CD14-positive monocyte (primary cell): ENCODE results near the gene ATG16L2. TPM values are rescaled to one million over a fixed set of nuclear protein-coding genes. Genes with fewer than 3 reads are reported as not detected.
A peak's percentile ranks its signal among the peaks of the same experiment; 100 is the strongest.

Source experiments
- DNase-seq, 3 donors: peaks; one replicate each; pipeline ENCODE4 v3.0.0-alpha.2; 2011 to 2022
- H2AFZ ChIP-seq: 2 replicates; pipeline ENCODE4 v1.6.0; 2012; ENCODE audit warnings: mild to moderate bottlenecking, low read depth, low read length, inconsistent platforms; ENCODE audit not compliant: insufficient read depth, poor library complexity, severe bottlenecking
- H3K27ac ChIP-seq, 2 donors: 1 replicate in 1 of 2; 2 replicates in 1 of 2; pipeline ENCODE4 v1.5.1; 2012 to 2013; ENCODE audit warnings: low read length in 2 of 2, control low read depth in 1 of 2, inconsistent platforms in 1 of 2, low read depth in 1 of 2, mild to moderate bottlenecking in 1 of 2
- H3K27me3 ChIP-seq, 2 donors: one replicate each; pipeline versions ENCODE4 v1.6.0 to v1.6.1; 2011 to 2013; ENCODE audit warnings: low read length in 2 of 2; ENCODE audit not compliant: control insufficient read depth in 2 of 2, insufficient read depth in 2 of 2
- H3K36me3 ChIP-seq, 2 donors: replicated peaks in 1 of 2; 1 replicate in 1 of 2; 2 replicates in 1 of 2; pipeline versions ENCODE4 v1.5.1 to v1.6.1; 2012 to 2013; ENCODE audit warnings: low read length in 2 of 2, control low read depth in 1 of 2, inconsistent platforms in 1 of 2, mild to moderate bottlenecking in 1 of 2; ENCODE audit not compliant: insufficient read depth in 2 of 2, control insufficient read depth in 1 of 2
- H3K4me1 ChIP-seq, 2 donors: 1 replicate in 1 of 2; 2 replicates in 1 of 2; pipeline versions ENCODE4 v1.5.1 to v1.6.1; 2012 to 2013; ENCODE audit warnings: low read length in 2 of 2, control low read depth in 1 of 2, inconsistent platforms in 1 of 2, mild to moderate bottlenecking in 1 of 2, moderate library complexity in 1 of 2; ENCODE audit not compliant: insufficient read depth in 2 of 2, control insufficient read depth in 1 of 2
- H3K4me2 ChIP-seq: replicated peaks from 2 replicates; pipeline ENCODE3; 2012; ENCODE audit warnings: low read length, moderate library complexity, mild to moderate bottlenecking; ENCODE audit not compliant: poor library complexity, severe bottlenecking; ENCODE audit errors: extremely low read depth
- H3K4me3 ChIP-seq, 3 experiments: fragments of 200-600 bp in 1 of 3; sonication (generic) in 1 of 3; replicated peaks in 1 of 3; 1 replicate in 2 of 3; 2 replicates in 1 of 3; pipeline ENCODE4 v1.5.1; 2011 to 2013; ENCODE audit warnings: low read length in 3 of 3, mild to moderate bottlenecking in 3 of 3, control low read depth in 2 of 3, low read depth in 2 of 3, inconsistent platforms in 1 of 3, moderate library complexity in 1 of 3
- H3K79me2 ChIP-seq: 2 replicates; pipeline ENCODE4 v1.6.0; 2012; ENCODE audit warnings: mild to moderate bottlenecking, control low read depth, inconsistent platforms, low read length, moderate library complexity; ENCODE audit not compliant: insufficient read depth
- H3K9ac ChIP-seq: 2 replicates; pipeline ENCODE4 v1.6.0; 2017; ENCODE audit warnings: low read length, mild to moderate bottlenecking; ENCODE audit not compliant: insufficient read depth, poor library complexity, severe bottlenecking
- H3K9me3 ChIP-seq, 2 donors: replicated peaks in 1 of 2; 1 replicate in 1 of 2; 2 replicates in 1 of 2; pipeline versions ENCODE4 v1.5.1 to v1.6.1; 2012 to 2013; ENCODE audit warnings: low read length in 2 of 2, control low read depth in 1 of 2; ENCODE audit not compliant: control insufficient read depth in 1 of 2, insufficient read depth in 1 of 2
- H4K20me1 ChIP-seq: 2 replicates; pipeline ENCODE4 v1.6.0; 2012; ENCODE audit warnings: mild to moderate bottlenecking, low read length, control low read depth, moderate library complexity; ENCODE audit not compliant: insufficient read depth
- H3K27ac Mint-ChIP-seq, 7 donors: one replicate each; pipeline ENCODE4 v1.8.0; 2020; ENCODE audit warnings: mild to moderate bottlenecking in 7 of 7, mixed read lengths in 7 of 7, moderate library complexity in 6 of 7, inconsistent platforms in 2 of 7
- H3K27me3 Mint-ChIP-seq, 3 donors: one replicate each; pipeline ENCODE4 v1.8.0; 2021 to 2022; ENCODE audit warnings: low read depth in 3 of 3, mild to moderate bottlenecking in 3 of 3, mixed read lengths in 3 of 3, moderate library complexity in 3 of 3, inconsistent platforms in 1 of 3
- H3K36me3 Mint-ChIP-seq, 2 donors: one replicate each; pipeline ENCODE4 v1.8.0; 2020; ENCODE audit warnings: mixed read lengths in 2 of 2, inconsistent platforms in 1 of 2, mild to moderate bottlenecking in 1 of 2
- H3K4me1 Mint-ChIP-seq: one replicate; pipeline ENCODE4 v1.8.0; 2020; ENCODE audit warnings: mild to moderate bottlenecking, mixed read lengths
- H3K4me3 Mint-ChIP-seq, 2 donors: one replicate each; pipeline ENCODE4 v1.8.0; 2020; ENCODE audit warnings: mild to moderate bottlenecking in 2 of 2, mixed read lengths in 2 of 2, moderate library complexity in 1 of 2
- H3K9me3 Mint-ChIP-seq, 7 donors: one replicate each; pipeline ENCODE4 v1.8.0; 2020 to 2022; ENCODE audit warnings: mixed read lengths in 7 of 7, mild to moderate bottlenecking in 6 of 7, moderate library complexity in 6 of 7, inconsistent platforms in 2 of 7
- CTCF ChIP-seq: fragments of 200-600 bp; IDR thresholded peaks from one replicate; pipeline ENCODE4 v1.8.0; 2022; ENCODE audit warnings: antibody characterized with exemption, mild to moderate bottlenecking
- WGBS: methylation state at CpG from one replicate; pipeline ENCODE4 v1.1.5; 2013; ENCODE audit warnings: missing lambda C conversion rate; ENCODE audit not compliant: insufficient coverage; 5-methylcytosine and 5-hydroxymethylcytosine counted together
- intact Hi-C, 2 donors: fragments of 100-400 bp; cut with micrococcal nuclease; formaldehyde crosslinking; loops; one replicate each; pipeline versions ENCODE4 v1.15.0 to v1.15.1; 2023
- polyA plus RNA-seq, 3 donors: library from polyadenylated mRNA; depleted of rRNA in 1 of 3; unstranded in 2 of 3; stranded (reverse) in 1 of 3; fragments of 300-500 nt in 2 of 3; fragments of >200 nt in 1 of 3; fragmentation: Illumina TruSeq in 2 of 3; gene quantifications; 1 replicate in 2 of 3; 2 replicates in 1 of 3; pipeline ENCODE4 v1.2.3, GENCODE V29; 2012 to 2021

Gene ATG16L2
- polyA plus RNA-seq, 3 donors, result 36.9 to 975 (median 46.8) TPM

- H3K27ac ChIP-seq, result peak overlapping the region in 1 of 2 donors; percentile 19
- peaks cover 0 to 3% (median 2%) of the 10 kb centered on the region in 3 donors for H3K27me3 Mint-ChIP-seq
- H3K9me3 Mint-ChIP-seq, result no peaks in the 10 kb centered on the region
- H3K4me3 ChIP-seq, result no peak overlapping the region
- H3K27me3 ChIP-seq, result no peaks in the 10 kb centered on the region
- H3K36me3 Mint-ChIP-seq, result peaks cover 53 to 70% of the 10 kb centered on the region in 2 donors
- TF ChIP-seq CTCF, result no peak
- peaks cover 80% of the 10 kb centered on the region for H4K20me1 ChIP-seq
- peaks cover 47% of the 10 kb centered on the region for H3K4me1 Mint-ChIP-seq
- DNase-seq, result no peak
- no peaks in the 10 kb centered on the region for H3K9me3 ChIP-seq
- no peak overlapping the region for H3K4me3 Mint-ChIP-seq
- H3K4me2 ChIP-seq, result no peak overlapping the region
- peak overlapping the region in 3 of 7 donors; percentile 8 to 33 (median 24) for H3K27ac Mint-ChIP-seq
- intact Hi-C loops, result no loop called here
- WGBS, result 88% methylated on average over 2 of the region's 4 CpGs
- H3K4me1 ChIP-seq, result peaks cover 27 to 59% of the 10 kb centered on the region in 2 donors
- H3K9ac ChIP-seq, result no peak overlapping the region
- H3K36me3 ChIP-seq, result peaks cover 66 to 68% of the 10 kb centered on the region in 2 donors
- no peak overlapping the region for H2AFZ ChIP-seq
- H3K79me2 ChIP-seq, result peaks cover 92% of the 10 kb centered on the region
These were observed 4.8 kb downstream of the ATG16L2 start for GRCh38 chr11:72818971-72819370.

GRCh38 chr11:72820439-72821139 is 6.4 kb downstream of the ATG16L2 start:
- peaks cover 52% of the 10 kb centered on the region for H3K4me1 Mint-ChIP-seq
- peaks cover 0 to 3% (median 2%) of the 10 kb centered on the region in 3 donors for H3K27me3 Mint-ChIP-seq
- Histone ChIP-seq H3K4me2 (no peak overlapping the region), H4K20me1 (peaks cover 96% of the 10 kb centered on the region), H3K4me3 (no peak overlapping the region), H3K9me3 (no peaks in the 10 kb centered on the region), H3K79me2 (peaks cover 88% of the 10 kb centered on the region), H3K36me3 (peaks cover 82 to 84% of the 10 kb centered on the region in 2 donors), H3K27me3 (no peaks in the 10 kb centered on the region), H3K4me1 (peaks cover 25 to 60% of the 10 kb centered on the region in 2 donors), H3K9ac (no peak overlapping the region), H3K27ac (no peak overlapping the region), H2AFZ (no peak overlapping the region)
- peak overlapping the region in 5 of 7 donors; percentile 8 to 63 (median 38) for H3K27ac Mint-ChIP-seq
- peaks cover 67 to 86% of the 10 kb centered on the region in 2 donors for H3K36me3 Mint-ChIP-seq
- H3K9me3 Mint-ChIP-seq, result no peaks in the 10 kb centered on the region
- DNase-seq, result no peak
- no peak for TF ChIP-seq CTCF
- no peak overlapping the region for H3K4me3 Mint-ChIP-seq
- intact Hi-C loops, result no loop called here
- WGBS, result 99% methylated on average over 15 of the region's 15 CpGs
